ENCODE measurements around the gene MSMB. TPM values are rescaled to one million over a fixed set of nuclear protein-coding genes. Genes with fewer than 3 reads are reported as not detected.

MSMB gene
- total and polyA plus RNA-seq, 8 donors, result 0.84 TPM; not detected in 7

GRCh38 chr10:46031648-46032532 lies 14.2 kb downstream of the MSMB start:
- Histone ChIP-seq H3K4me3 (no peak overlapping the region), H3K27me3 (no peaks in the 10 kb centered on the region), H3K36me3 (no peaks in the 10 kb centered on the region), H3K27ac (no peak overlapping the region), H3K4me1 (peaks cover 11 to 30% (median 24%) of the 10 kb centered on the region in 3 donors), H3K9me3 (no peaks in the 10 kb centered on the region)
- DNase-seq (no peak), ATAC-seq (no peak), FAIRE-seq (no peak)
- intact Hi-C loops (cut with DNase I), result no loop called here
- 63 to 66% methylated on average over 6 of the region's 6 CpGs for WGBS, 2 donors
- no peak for TF ChIP-seq CTCF (IDR thresholded peaks at IDR 0.05)

DNA sequence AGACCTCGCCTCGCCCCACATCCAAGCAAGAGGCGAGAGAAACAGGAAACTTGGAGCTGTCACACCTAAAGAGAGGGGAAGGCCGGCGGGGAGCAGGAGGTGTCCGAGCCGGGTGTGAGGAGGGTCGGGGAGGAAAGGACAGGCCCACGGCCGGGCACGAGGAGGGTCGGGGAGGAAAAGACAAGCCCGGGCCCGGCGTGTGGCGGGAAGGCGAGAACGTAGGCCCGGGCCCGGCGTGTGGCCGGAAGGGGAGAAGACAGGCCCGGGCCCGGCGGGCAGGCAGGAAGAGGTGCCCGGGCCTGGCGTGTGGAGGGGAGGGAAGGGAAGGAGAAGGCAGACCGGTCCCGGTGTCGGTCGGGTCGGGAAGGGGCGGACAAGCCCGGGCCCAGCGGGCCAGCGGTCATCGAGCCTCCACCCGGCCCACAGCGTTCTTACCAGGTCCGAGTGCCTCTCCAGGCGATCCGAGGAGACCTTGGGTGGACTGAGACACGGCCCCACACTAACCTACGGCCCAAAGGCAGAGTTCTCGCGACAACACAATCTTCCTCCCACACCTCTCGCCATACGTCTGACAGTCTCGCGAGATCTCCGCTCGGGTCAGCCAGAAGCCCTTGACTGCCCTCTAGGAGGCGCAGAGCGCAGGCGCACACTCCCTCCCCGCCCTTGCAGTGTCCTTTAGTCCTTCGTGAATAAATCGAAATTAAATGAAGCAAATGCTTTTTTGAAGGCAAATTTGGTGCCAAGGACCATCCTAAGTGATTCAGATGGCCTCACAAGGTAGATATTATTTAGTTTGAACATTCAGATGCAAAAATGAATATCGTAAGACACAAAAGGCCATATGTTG lies 15.8 kb downstream of the MSMB start, which contains the start of gene NCOA4:
Gene NCOA4, minus strand, starts transcription at position 533 of the 847 bp plus-strand sequence. CDS start 13,943 bp downstream, outside the sequence.
- peak within 1 kb of the TSS; percentile 66 to 90 (median 82) for H3K27ac ChIP-seq
- H3K4me1 ChIP-seq, result peaks cover 26 to 43% (median 30%) of the 10 kb centered on the region in 3 donors
- H3K36me3 ChIP-seq, result no peaks in the 10 kb centered on the region
- no peaks in the 10 kb centered on the region for H3K27me3 ChIP-seq
- peak; percentile 34 to 71 (median 56) for TF ChIP-seq CTCF (IDR thresholded peaks at IDR 0.05)
- peak; percentile 92 to 97 (median 94) for ATAC-seq
- peak; percentile 97 to 100 (median 98) for DNase-seq
- H3K4me3 ChIP-seq, result peak within 1 kb of the TSS; percentile 76 to 90 (median 86)
- 1% methylated on average over 54 to 59 of the region's 59 CpGs for WGBS, 2 donors
- intact Hi-C loops (cut with DNase I), result no loop called here
- no peaks in the 10 kb centered on the region for H3K9me3 ChIP-seq
- FAIRE-seq, result no peak

DNA sequence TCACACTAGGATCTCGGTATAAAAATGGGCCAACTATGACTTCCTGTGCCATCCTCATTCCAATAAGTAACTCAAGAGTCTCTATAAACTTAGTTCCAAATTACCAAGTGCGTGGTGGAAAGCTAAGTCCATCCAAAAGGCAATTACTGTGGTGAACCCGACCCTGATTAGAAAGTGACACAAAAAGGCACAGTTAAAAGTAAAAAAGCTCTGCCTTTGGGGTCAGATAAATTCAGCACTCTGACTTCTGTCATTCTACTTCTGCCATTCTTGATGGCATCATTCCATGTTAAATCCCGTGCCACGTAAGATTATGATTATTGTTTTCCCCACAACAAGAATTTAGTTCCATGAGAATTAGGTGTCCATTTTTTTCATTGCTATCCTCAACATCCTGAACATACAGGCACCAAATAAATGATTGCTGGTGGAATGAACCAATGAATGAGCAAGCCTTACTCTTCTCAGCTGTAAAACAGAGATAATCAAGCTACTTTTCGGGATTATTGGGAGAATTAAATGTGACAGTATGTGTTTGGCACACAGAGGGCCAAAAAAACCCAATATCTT lies 16.5 kb downstream of the MSMB start:
- no peaks in the 10 kb centered on the region for H3K27me3 ChIP-seq
- no peaks in the 10 kb centered on the region for H3K9me3 ChIP-seq
- H3K27ac ChIP-seq, result peak overlapping the region in 3 of 4 donors; percentile 77 to 90 (median 88)
- DNase-seq (no peak), FAIRE-seq (no peak), ATAC-seq (no peak)
- intact Hi-C loops (cut with DNase I), result no loop called here
- H3K36me3 ChIP-seq, result no peaks in the 10 kb centered on the region
- TF ChIP-seq CTCF (IDR thresholded peaks at IDR 0.05), result no peak
- 4 to 7% methylated on average over 6 of the region's 6 CpGs for WGBS, 2 donors
- peak overlapping the region; percentile 76 to 90 (median 86) for H3K4me3 ChIP-seq
- peaks cover 27 to 46% (median 30%) of the 10 kb centered on the region in 3 donors for H3K4me1 ChIP-seq

DNA sequence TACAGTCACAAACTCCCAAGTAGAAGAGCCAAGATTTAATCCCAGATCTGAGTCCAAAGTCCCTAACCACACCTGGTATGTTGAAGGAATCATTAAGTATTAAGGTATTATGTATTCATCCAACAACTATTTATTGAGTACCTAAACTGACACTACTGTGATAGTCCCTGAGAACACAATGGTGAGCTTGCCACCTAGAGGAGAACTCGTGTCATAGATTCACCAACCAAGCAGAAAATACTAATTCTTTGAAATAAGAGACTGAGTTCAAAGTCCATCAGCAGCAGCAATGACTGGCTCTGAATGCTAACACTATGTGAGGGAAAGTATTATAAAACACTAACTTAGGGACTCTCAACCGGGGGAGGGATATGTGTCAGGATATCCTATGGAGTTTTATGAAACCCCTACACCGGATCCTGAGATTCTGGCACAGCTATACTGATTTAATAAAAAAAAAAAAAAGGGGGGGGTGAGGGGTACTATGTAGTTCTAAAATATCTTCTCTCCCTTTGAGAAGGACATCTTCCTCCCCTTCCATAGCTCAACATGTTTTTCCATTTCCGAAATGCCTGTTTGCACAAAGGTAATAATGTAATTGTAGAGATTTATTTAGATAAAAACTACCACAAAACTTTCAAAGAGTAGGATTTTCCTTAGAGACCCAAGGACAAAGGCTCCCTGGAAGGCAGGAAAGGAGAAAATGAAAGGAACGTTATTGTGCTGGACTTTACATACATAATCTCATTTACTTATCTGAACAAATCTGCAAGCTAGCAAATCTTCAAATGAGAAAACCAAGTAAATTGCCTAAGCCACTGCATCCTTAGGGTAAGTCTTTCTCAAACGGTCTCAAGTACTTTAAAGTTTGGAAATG lies 17.2 kb downstream of the MSMB start:
- Histone ChIP-seq H3K27ac (peak overlapping the region in 2 of 4 donors; percentile 88 to 90), H3K27me3 (no peaks in the 10 kb centered on the region), H3K9me3 (no peaks in the 10 kb centered on the region), H3K4me1 (peaks cover 27 to 53% (median 30%) of the 10 kb centered on the region in 3 donors), H3K4me3 (peak overlapping the region in 2 of 4 donors; percentile 89 to 90), H3K36me3 (no peaks in the 10 kb centered on the region)
- peak; percentile 39 to 59 (median 48) for TF ChIP-seq CTCF (IDR thresholded peaks at IDR 0.05)
- WGBS, 2 donors, result 4 to 6% methylated on average over 6 of the region's 6 CpGs
- ATAC-seq (peak; percentile 62 to 77 (median 74)), DNase-seq (peak in 3 of 6 donors; percentile 40 to 59 (median 58)), FAIRE-seq (no peak)
- intact Hi-C loops (cut with DNase I), result no loop called here

Measured in pancreas (tissue), 10 donors.